PC-9 (cell line): ENCODE results near the gene L3MBTL1. TPM values are rescaled to one million over a fixed set of nuclear protein-coding genes. Genes with fewer than 3 reads are reported as not detected.

Source experiments
- BruUV-seq: library from RNA; stranded (reverse); fragments of 400-500 nt; replicated peaks from 2 replicates; lab custom pipeline; 2021; lab: Mats Ljungman, UMichigan
- CTCF ChIA-PET: fragments of 300-600 bp; sonication (Branson Sonifier 250); formaldehyde crosslinking; loops from one replicate; lab custom pipeline; 2022; ENCODE audit warnings: antibody characterized with exemption; lab: Charles Lee
- POLR2A ChIA-PET: fragments of 300-600 bp; sonication (Branson Sonifier 250); formaldehyde crosslinking; loops from one replicate; lab custom pipeline; 2022; ENCODE audit warnings: antibody characterized with exemption; ENCODE audit not compliant: unreplicated experiment; lab: Charles Lee
- DNase-seq, 2 experiments: peaks; one replicate each; pipeline versions ENCODE4 v3.0.0 to v3.0.0-alpha.2; 2015 to 2022; ENCODE audit warnings: mixed read lengths in 1 of 2
- H2AFZ ChIP-seq: fragments of 200-600 bp; sonication (generic); 2 replicates; pipeline ENCODE4 v1.8.1; 2017; ENCODE audit warnings: antibody characterized with exemption
- H3F3A ChIP-seq: fragments of 200-600 bp; sonication (generic); 2 replicates; pipeline ENCODE4 v1.8.1; 2017; ENCODE audit warnings: antibody characterized with exemption, mild to moderate bottlenecking, low read depth; ENCODE audit not compliant: insufficient read depth
- H3K27ac ChIP-seq: fragments of 200-600 bp; sonication (generic); 2 replicates; pipeline ENCODE4 v1.6.1; 2016; ENCODE audit warnings: mixed run types
- H3K27me3 ChIP-seq: fragments of 200-600 bp; sonication (generic); 2 replicates; pipeline ENCODE4 v1.6.1; 2016; ENCODE audit warnings: low read depth, mixed run types; ENCODE audit not compliant: insufficient read depth
- H3K36me3 ChIP-seq: fragments of 200-600 bp; sonication (generic); 2 replicates; pipeline ENCODE4 v1.6.1; 2016; ENCODE audit warnings: low read depth, mixed run types
- H3K4me1 ChIP-seq: fragments of 200-600 bp; sonication (generic); replicated peaks from 2 replicates; pipeline ENCODE4 v1.6.1; 2016; ENCODE audit warnings: mixed run types; ENCODE audit not compliant: insufficient read depth
- H3K4me2 ChIP-seq: fragments of 200-600 bp; sonication (generic); 2 replicates; pipeline ENCODE4 v1.6.1; 2017; ENCODE audit warnings: mixed run types
- H3K4me3 ChIP-seq: fragments of 200-600 bp; sonication (generic); 2 replicates; pipeline ENCODE4 v1.6.1; 2016; ENCODE audit warnings: mixed run types
- H3K79me2 ChIP-seq: fragments of 200-600 bp; sonication (generic); 2 replicates; pipeline ENCODE4 v1.6.1; 2017; ENCODE audit warnings: low read depth, mixed run types
- H3K9me2 ChIP-seq: fragments of 200-600 bp; sonication (generic); 2 replicates; pipeline ENCODE4 v1.8.1; 2017; ENCODE audit warnings: mild to moderate bottlenecking; ENCODE audit not compliant: insufficient read depth
- H3K9me3 ChIP-seq: fragments of 200-600 bp; sonication (generic); 2 replicates; pipeline ENCODE4 v1.8.1; 2016; ENCODE audit warnings: low read depth; ENCODE audit not compliant: insufficient read depth
- H4K20me1 ChIP-seq: fragments of 200-600 bp; sonication (generic); 2 replicates; pipeline ENCODE4 v1.8.1; 2017; ENCODE audit not compliant: insufficient read depth
- CTCF ChIP-seq: fragments of 200-600 bp; sonication (generic); conservative IDR thresholded peaks from 2 replicates; pipeline ENCODE4 v1.6.1; 2017; ENCODE audit warnings: mixed run types, antibody characterized with exemption, mild to moderate bottlenecking, moderate library complexity
- EZH2 ChIP-seq: fragments of 200-600 bp; sonication (generic); IDR thresholded peaks from 2 replicates; pipeline ENCODE4 v1.8.0; 2017; ENCODE audit warnings: antibody characterized with exemption, low read depth
- intact Hi-C: fragments of 100-400 bp; cut with micrococcal nuclease; formaldehyde crosslinking; loops from one replicate; pipeline ENCODE4 v1.10.0; 2022; ENCODE audit not compliant: unreplicated experiment
- total RNA-seq: library from RNA; stranded (reverse); gene quantifications from 2 replicates; pipeline ENCODE4 v1.2.3, GENCODE V29; 2021

L3MBTL1 gene
- total RNA-seq, 1 experiment from 2014 or later = 34.9 TPM

GRCh38 chr20:43539975-43540672 is 32.6 kb downstream of the L3MBTL1 start:
- BruUV-seq = no TSS peak
- TF ChIP-seq EZH2 (no peak), CTCF (no peak)
- intact Hi-C loops = loop anchor here (2.0 to 10.0 kb wide), 2 partner anchors 207 to 655 kb away; no protein-coding TSS in a partner anchor
- Histone ChIP-seq H3K27ac (no peak overlapping the region), H3F3A (peaks cover 25% of the 10 kb centered on the region; the same call in 1 of the 2 replicates), H3K36me3 (0 out of 2 replicates have a peak, but pooled peaks cover 4% of the 10 kb centered on the region), H3K79me2 (no peaks in the 10 kb centered on the region), H3K27me3 (no peaks in the 10 kb centered on the region), H4K20me1 (0 out of 2 replicates have a peak, but pooled peaks cover 4% of the 10 kb centered on the region), H3K9me2 (no peaks in the 10 kb centered on the region), H3K4me2 (no peak overlapping the region), H3K4me3 (no peak overlapping the region), H2AFZ (no peak overlapping the region), H3K4me1 (peaks cover 13% of the 10 kb centered on the region), H3K9me3 (no peaks in the 10 kb centered on the region)
- ChIA-PET POLR2A (interaction anchor here (0.6 kb wide), 1 partner anchor 91 kb away, joined by 3 read pairs; no protein-coding TSS in a partner anchor), CTCF (no interaction called here)
- no peak for DNase-seq

DNA sequence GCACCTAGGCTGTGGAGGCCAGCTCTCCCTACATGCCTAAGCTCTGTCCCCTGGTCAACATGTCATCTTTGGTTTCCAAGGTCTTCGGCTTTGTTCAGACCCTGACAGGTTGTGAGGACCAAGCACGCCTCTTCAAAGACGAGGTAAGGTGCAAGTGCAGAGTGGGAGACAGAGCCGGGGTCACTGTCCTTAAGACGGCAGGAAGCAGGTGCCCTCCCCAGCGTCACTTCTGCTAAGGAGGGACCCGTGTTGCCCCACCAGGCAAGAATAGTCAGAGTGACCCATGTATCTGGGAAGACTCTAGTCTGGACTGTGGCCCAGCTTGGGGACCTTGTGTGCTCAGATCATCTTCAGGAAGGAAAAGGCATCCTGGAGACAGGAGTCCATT is 33.2 kb downstream of the L3MBTL1 start:
- TF ChIP-seq EZH2 (no peak), CTCF (no peak)
- CTCF ChIA-PET = no interaction called here
- no peak overlapping the region for H3K4me2 ChIP-seq
- H3K9me3 ChIP-seq = no peaks in the 10 kb centered on the region
- no TSS peak for BruUV-seq
- intact Hi-C loops = no loop called here
- H2AFZ ChIP-seq = no peak overlapping the region
- peaks cover 13% of the 10 kb centered on the region for H3K4me1 ChIP-seq
- POLR2A ChIA-PET = interaction anchor here (0.6 kb wide), 1 partner anchor 92 kb away, joined by 3 read pairs; no protein-coding TSS in a partner anchor
- peaks cover 25% of the 10 kb centered on the region; the same call in 1 of the 2 replicates for H3F3A ChIP-seq
- DNase-seq = no peak
- H3K27me3 ChIP-seq = no peaks in the 10 kb centered on the region
- H4K20me1 ChIP-seq = 0 out of 2 replicates have a peak, but pooled peaks cover 4% of the 10 kb centered on the region
- H3K9me2 ChIP-seq = no peaks in the 10 kb centered on the region
- no peak overlapping the region for H3K4me3 ChIP-seq
- no peaks in the 10 kb centered on the region for H3K79me2 ChIP-seq
- 0 out of 2 replicates have a peak, but pooled peaks cover 4% of the 10 kb centered on the region for H3K36me3 ChIP-seq
- no peak overlapping the region for H3K27ac ChIP-seq

DNA sequence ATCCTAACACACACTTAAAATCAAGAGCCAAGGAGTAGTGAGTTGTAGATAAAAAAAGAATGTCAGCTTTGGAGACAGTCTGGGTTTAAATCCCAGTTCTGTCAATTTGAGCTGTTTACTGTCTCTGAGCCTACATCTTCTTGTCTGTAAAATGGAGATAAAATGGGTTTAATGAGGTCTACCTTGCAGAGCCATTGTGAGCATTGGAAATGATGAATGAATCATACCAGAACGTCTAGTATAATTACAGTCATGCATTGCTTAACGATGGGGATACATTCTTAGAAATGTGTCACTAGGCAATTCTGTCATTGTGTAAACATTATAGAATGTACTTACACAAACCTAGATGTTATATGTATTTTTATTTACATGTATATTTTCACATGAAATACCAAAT is 33.7 kb downstream of the L3MBTL1 start:
- H4K20me1 ChIP-seq = 0 out of 2 replicates have a peak, but pooled peaks cover 4% of the 10 kb centered on the region
- peak in 1 of 2 experiments; percentile 88 for DNase-seq
- 0 out of 2 replicates have a peak, but pooled peaks cover 4% of the 10 kb centered on the region for H3K36me3 ChIP-seq
- no peaks in the 10 kb centered on the region for H3K79me2 ChIP-seq
- H3K27me3 ChIP-seq = no peaks in the 10 kb centered on the region
- H3F3A ChIP-seq = peaks cover 25% of the 10 kb centered on the region; the same call in 1 of the 2 replicates
- H3K4me3 ChIP-seq = no peak overlapping the region
- no peaks in the 10 kb centered on the region for H3K9me3 ChIP-seq
- H3K9me2 ChIP-seq = no peaks in the 10 kb centered on the region
- H3K27ac ChIP-seq = no peak overlapping the region
- TF ChIP-seq EZH2 = no peak
- H3K4me1 ChIP-seq = peaks cover 13% of the 10 kb centered on the region
- ChIA-PET POLR2A (interaction anchor here (0.6 kb wide), 1 partner anchor 92 kb away, joined by 3 read pairs; no protein-coding TSS in a partner anchor), CTCF (interaction anchor here (0.6 kb wide), 1 partner anchor 351 kb away, joined by 6 read pairs; no protein-coding TSS in a partner anchor)
- no TSS peak for BruUV-seq
- intact Hi-C loops = no loop called here
- H2AFZ ChIP-seq = no peak overlapping the region
- H3K4me2 ChIP-seq = no peak overlapping the region
